Ishikawa (cell line): ENCODE results near the gene RALGPS1.

Experiments used
- CEBPB ChIP-seq: IDR thresholded peaks from 2 replicates; pipeline ENCODE4 v1.6.1; 2012
- CREB1 ChIP-seq: IDR thresholded peaks from 2 replicates; pipeline ENCODE4 v1.6.1; 2012; ENCODE audit warnings: low read depth
- EGR1 ChIP-seq: IDR thresholded peaks from 2 replicates; pipeline ENCODE4 v1.6.1; 2012
- EP300 ChIP-seq: IDR thresholded peaks from 2 replicates; pipeline ENCODE4 v1.6.1; 2012; ENCODE audit warnings: borderline replicate concordance
- FOXM1 ChIP-seq: IDR thresholded peaks from 2 replicates; pipeline ENCODE4 v1.6.1; 2012; ENCODE audit warnings: low read depth, borderline replicate concordance
- MAX ChIP-seq: IDR thresholded peaks from 2 replicates; pipeline ENCODE4 v1.6.1; 2012
- NFIC ChIP-seq: IDR thresholded peaks from 2 replicates; pipeline ENCODE4 v1.6.1; 2012
- RAD21 ChIP-seq: IDR thresholded peaks from 2 replicates; pipeline ENCODE4 v1.6.1; 2012; ENCODE audit warnings: low read depth
- REST ChIP-seq: IDR thresholded peaks from 2 replicates; pipeline ENCODE4 v1.6.1; 2012; ENCODE audit warnings: low read depth, mild to moderate bottlenecking
- TAF1 ChIP-seq: IDR thresholded peaks from 2 replicates; pipeline ENCODE4 v1.6.1; 2012; ENCODE audit warnings: low read depth, mild to moderate bottlenecking
- TCF12 ChIP-seq: IDR thresholded peaks from 2 replicates; pipeline ENCODE4 v1.6.1; 2012; ENCODE audit warnings: low read depth
- TEAD4 ChIP-seq: IDR thresholded peaks from 2 replicates; pipeline ENCODE4 v1.6.1; 2012
- USF1 ChIP-seq: IDR thresholded peaks from 2 replicates; pipeline ENCODE4 v1.6.1; 2012
- YY1 ChIP-seq: IDR thresholded peaks from 2 replicates; pipeline ENCODE4 v1.6.1; 2012; ENCODE audit warnings: low read depth
- ZBTB7A ChIP-seq: IDR thresholded peaks from 2 replicates; pipeline ENCODE4 v1.6.1; 2012; ENCODE audit warnings: low read depth

Gene RALGPS1

GRCh38 chr9:127136081-127136879, 221.7 kb downstream of the RALGPS1 start:
- TF ChIP-seq CEBPB (no peak), ZBTB7A (no peak), USF1 (no peak), TAF1 (no peak), MAX (no peak), EP300 (no peak), CREB1 (no peak), YY1 (no peak), REST (no peak), TEAD4 (no peak), NFIC (no peak), EGR1 (no peak), FOXM1 (no peak), TCF12 (no peak), RAD21 (no peak)

GRCh38 chr9:127136880-127137639, 222.5 kb downstream of the RALGPS1 start:
- TF ChIP-seq YY1 (no peak), MAX (no peak), RAD21 (no peak), TEAD4 (no peak), ZBTB7A (no peak), NFIC (no peak), EGR1 (no peak), CREB1 (no peak), REST (no peak), TCF12 (no peak), FOXM1 (no peak), EP300 (no peak), CEBPB (no peak), USF1 (no peak), TAF1 (no peak)

GRCh38 chr9:127137640-127138360, 223.2 kb downstream of the RALGPS1 start:
- TF ChIP-seq RAD21: no peak
- TF ChIP-seq TEAD4: no peak
- TF ChIP-seq EGR1: no peak
- TF ChIP-seq CREB1: no peak
- TF ChIP-seq MAX: no peak
- no peak for TF ChIP-seq NFIC
- TF ChIP-seq YY1: no peak
- no peak for TF ChIP-seq USF1
- TF ChIP-seq TCF12: no peak
- TF ChIP-seq ZBTB7A: no peak
- no peak for TF ChIP-seq CEBPB
- no peak for TF ChIP-seq EP300
- no peak for TF ChIP-seq REST
